IMR-90 (cell line): ENCODE data around the gene WNK1. TPM values are rescaled to one million over a fixed set of nuclear protein-coding genes. Genes with fewer than 3 reads are reported as not detected.

ENCODE experiments used
- ATAC-seq: fragments of 200-7000 bp; cut with Tn5 transposase; 2 replicates; pipeline ENCODE4 v1.9.1; 2020; ENCODE audit warnings: low read depth, mild to moderate bottlenecking, moderate library complexity
- BruUV-seq: library from RNA; stranded (reverse); fragments of 400-500 nt; replicated peaks from 2 replicates; lab custom pipeline; 2021; lab: Mats Ljungman, UMichigan
- CTCF ChIA-PET: fragments of 300-600 bp; formaldehyde crosslinking; extraction: SDS; loops from one replicate; lab custom pipeline; 2021; ENCODE audit warnings: antibody characterized with exemption; lab: Yijun Ruan, JAX
- POLR2A ChIA-PET: fragments of 300-600 bp; sonication (Branson Sonifier 250); formaldehyde crosslinking; loops from one replicate; lab custom pipeline; 2022; ENCODE audit warnings: antibody characterized with exemption; ENCODE audit not compliant: unreplicated experiment; lab: Charles Lee
- DNase-seq: peaks from one replicate; pipeline ENCODE4 v3.0.0; 2013
- H2AFZ ChIP-seq: replicated peaks from 2 replicates; pipeline ENCODE3; 2013; ENCODE audit warnings: low read length, mild to moderate bottlenecking; ENCODE audit not compliant: poor library complexity
- H2AK5ac ChIP-seq: 2 replicates; pipeline ENCODE4 v1.6.1; 2013; ENCODE audit warnings: low read depth, low read length, inconsistent platforms
- H2AK9ac ChIP-seq: replicated peaks from 2 replicates; pipeline ENCODE3; 2013; ENCODE audit warnings: mild to moderate bottlenecking, low read depth, low read length, moderate library complexity; ENCODE audit not compliant: poor library complexity
- H2BK120ac ChIP-seq: 2 replicates; pipeline ENCODE4 v1.6.1; 2013; ENCODE audit warnings: low read depth, low read length, inconsistent platforms
- H2BK15ac ChIP-seq: 3 replicates; pipeline ENCODE4 v1.6.1; 2013; ENCODE audit warnings: low read depth, low read length, inconsistent platforms
- H2BK20ac ChIP-seq: 2 replicates; pipeline ENCODE4 v1.6.1; 2013; ENCODE audit warnings: low read depth, mild to moderate bottlenecking, inconsistent platforms, low read length, moderate library complexity
- H2BK5ac ChIP-seq: 2 replicates; pipeline ENCODE4 v1.6.1; 2013; ENCODE audit warnings: mild to moderate bottlenecking, low read depth, low read length, inconsistent platforms; ENCODE audit not compliant: poor library complexity, severe bottlenecking
- H3K14ac ChIP-seq: replicated peaks from 2 replicates; pipeline ENCODE4 v1.6.1; 2013; ENCODE audit warnings: low read depth, low read length, inconsistent platforms
- H3K18ac ChIP-seq: 2 replicates; pipeline ENCODE4 v1.6.1; 2013; ENCODE audit warnings: low read depth, low read length, control low read depth
- H3K23ac ChIP-seq: 2 replicates; pipeline ENCODE4 v1.6.1; 2013; ENCODE audit warnings: low read depth, low read length, inconsistent platforms
- H3K27ac ChIP-seq: 2 replicates; pipeline ENCODE4 v1.5.1; 2013; ENCODE audit warnings: mild to moderate bottlenecking, control low read depth, low read length; ENCODE audit not compliant: insufficient read depth
- H3K27me3 ChIP-seq: 2 replicates; pipeline ENCODE4 v1.6.1; 2013; ENCODE audit warnings: low read length; ENCODE audit not compliant: control insufficient read depth, insufficient read depth
- H3K36me3 ChIP-seq: 2 replicates; pipeline ENCODE4 v1.6.1; 2013; ENCODE audit warnings: low read length, mixed read lengths; ENCODE audit not compliant: control insufficient read depth, insufficient read depth
- H3K4ac ChIP-seq: 2 replicates; pipeline ENCODE4 v1.6.1; 2013; ENCODE audit warnings: low read depth, low read length, inconsistent platforms
- H3K4me1 ChIP-seq: 2 replicates; pipeline ENCODE4 v1.6.1; 2013; ENCODE audit warnings: low read length, mixed read lengths; ENCODE audit not compliant: control insufficient read depth, insufficient read depth
- H3K4me2 ChIP-seq: 2 replicates; pipeline ENCODE4 v1.6.1; 2013; ENCODE audit warnings: low read depth, mild to moderate bottlenecking, control low read depth, low read length, moderate library complexity
- H3K4me3 ChIP-seq: 2 replicates; pipeline ENCODE4 v1.5.1; 2013; ENCODE audit warnings: low read depth, mild to moderate bottlenecking, control low read depth, low read length, moderate library complexity; ENCODE audit not compliant: insufficient read depth
- H3K56ac ChIP-seq: 2 replicates; pipeline ENCODE4 v1.6.1; 2013; ENCODE audit warnings: low read length, inconsistent platforms; ENCODE audit not compliant: insufficient read depth; ENCODE audit errors: extremely low read depth
- H3K79me1 ChIP-seq, 2 experiments: 2 replicates each; pipeline ENCODE4 v1.6.1; 2013; ENCODE audit warnings: low read length in 2 of 2, inconsistent platforms in 1 of 2, low read depth in 1 of 2
- H3K9ac ChIP-seq: 2 replicates; pipeline ENCODE4 v1.6.1; 2013; ENCODE audit warnings: low read depth, low read length, control low read depth
- H3K9me1 ChIP-seq: 2 replicates; pipeline ENCODE4 v1.6.1; 2013; ENCODE audit warnings: low read length, inconsistent platforms; ENCODE audit not compliant: insufficient read depth
- H3K9me3 ChIP-seq: 2 replicates; pipeline ENCODE4 v1.6.1; 2013; ENCODE audit warnings: low read length; ENCODE audit not compliant: control insufficient read depth, insufficient read depth
- H4K20me1 ChIP-seq: 2 replicates; pipeline ENCODE4 v1.6.1; 2013; ENCODE audit warnings: low read length, inconsistent platforms; ENCODE audit not compliant: insufficient read depth
- H4K5ac ChIP-seq: 2 replicates; pipeline ENCODE4 v1.6.1; 2013; ENCODE audit warnings: mild to moderate bottlenecking, low read depth, low read length, control low read depth
- H4K8ac ChIP-seq, 2 experiments: 2 replicates each; pipeline ENCODE4 v1.6.1; 2013; ENCODE audit warnings: low read depth in 2 of 2, low read length in 2 of 2, control low read depth in 1 of 2, inconsistent platforms in 1 of 2
- H4K91ac ChIP-seq: 2 replicates; pipeline ENCODE4 v1.6.1; 2013; ENCODE audit warnings: low read depth, low read length, inconsistent platforms; ENCODE audit not compliant: insufficient read depth
- CEBPB ChIP-seq: IDR thresholded peaks from 2 replicates; pipeline ENCODE4 v1.6.1; 2012; ENCODE audit warnings: low read depth, low read length, improper control_type of control experiment
- CHD1 ChIP-seq: IDR thresholded peaks from 2 replicates; pipeline ENCODE4 v1.6.1; 2012; ENCODE audit warnings: low read depth, low read length, improper control_type of control experiment
- FOS ChIP-seq: fragments of 150-350 bp; IDR thresholded peaks from 2 replicates; pipeline ENCODE4 v1.6.1; 2016; ENCODE audit warnings: low read depth, low read length
- MAFK ChIP-seq: IDR thresholded peaks from 2 replicates; pipeline ENCODE4 v1.6.1; 2012; ENCODE audit warnings: low read depth, low read length, improper control_type of control experiment
- MXI1 ChIP-seq: IDR thresholded peaks from 2 replicates; pipeline ENCODE4 v1.6.1; 2012; ENCODE audit warnings: low read depth, mild to moderate bottlenecking, low read length, moderate library complexity, borderline replicate concordance
- WGBS, 2 experiments: methylation state at CpG; one replicate each; pipeline versions ENCODE4 v1.1.5 to v1.1.7; 2013; ENCODE audit warnings: missing lambda C conversion rate in 2 of 2; ENCODE audit not compliant: insufficient read length in 1 of 2; ENCODE audit errors: extremely low coverage in 2 of 2; 5-methylcytosine and 5-hydroxymethylcytosine counted together
- dilution Hi-C: fragments of 300-500 bp; cut with HindIII; formaldehyde crosslinking; loops from one replicate; pipeline ENCODE4 v1.14.3; 2018; ENCODE audit warnings: low sequenced_read_pairs; ENCODE audit not compliant: unreplicated experiment
- in situ Hi-C: fragments of 300-500 bp; cut with MboI; formaldehyde crosslinking; loops from 3 replicates; pipeline ENCODE4 v1.14.3; 2019; ENCODE audit warnings: low sequenced_read_pairs, inconsistent platforms, mixed read lengths
- intact Hi-C: fragments of 100-400 bp; cut with micrococcal nuclease; formaldehyde crosslinking; loops from 2 replicates; pipeline ENCODE4 v1.10.0; 2022
- polyA plus RNA-seq, 3 experiments: library from polyadenylated mRNA; depleted of rRNA; stranded (reverse); fragments of >200 nt; gene quantifications; 2 replicates each; pipeline ENCODE4 v1.2.3, GENCODE V29; 2012; ENCODE audit warnings: low replicate concordance in 1 of 3
- total RNA-seq: library from RNA; depleted of rRNA; stranded (reverse); fragments of >200 nt; gene quantifications from 2 replicates; pipeline ENCODE4 v1.2.3, GENCODE V29; 2012
- TF ChIP-seq, protein P1 (sequence below): fragments of 150-350 bp; IDR thresholded peaks from 2 replicates; pipeline ENCODE4 v1.6.1; 2017; ENCODE audit warnings: mild to moderate bottlenecking, antibody characterized with exemption, low read length, low read depth

The WNK1 gene
- total and polyA plus RNA-seq, 2 of the 4 experiments (the other 2 are of a cell fraction), result 36.9 to 42.8 TPM

- TF ChIP-seq, protein P1, sequence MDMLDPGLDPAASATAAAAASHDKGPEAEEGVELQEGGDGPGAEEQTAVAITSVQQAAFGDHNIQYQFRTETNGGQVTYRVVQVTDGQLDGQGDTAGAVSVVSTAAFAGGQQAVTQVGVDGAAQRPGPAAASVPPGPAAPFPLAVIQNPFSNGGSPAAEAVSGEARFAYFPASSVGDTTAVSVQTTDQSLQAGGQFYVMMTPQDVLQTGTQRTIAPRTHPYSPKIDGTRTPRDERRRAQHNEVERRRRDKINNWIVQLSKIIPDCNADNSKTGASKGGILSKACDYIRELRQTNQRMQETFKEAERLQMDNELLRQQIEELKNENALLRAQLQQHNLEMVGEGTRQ, result no peak
Measured at GRCh38 chr12:912466-913235, 160.3 kb downstream of the WNK1 start (continued).

- H3K4me3 ChIP-seq, result no peak overlapping the region
- no peaks in the 10 kb centered on the region for H3K9me3 ChIP-seq
- no peak overlapping the region for H4K5ac ChIP-seq
- peak overlapping the region; percentile 71 for H2AK9ac ChIP-seq
- peak; percentile 82 for ATAC-seq
- H2BK5ac ChIP-seq, result peak overlapping the region; percentile 17
- no peaks in the 10 kb centered on the region for H3K27me3 ChIP-seq
- peaks cover 5 to 62% of the 10 kb centered on the region in 2 experiments for H3K79me1 ChIP-seq
- H2BK120ac ChIP-seq, result no peak overlapping the region
- H3K23ac ChIP-seq, result peak overlapping the region; percentile 73
- H3K14ac ChIP-seq, result peak overlapping the region; percentile 13
- H3K9me1 ChIP-seq, result peaks cover 7% of the 10 kb centered on the region
- BruUV-seq, result no TSS peak
- peak overlapping the region; percentile 22; the same call in 1 of the 2 replicates for H3K4ac ChIP-seq
- no peak overlapping the region for H2AK5ac ChIP-seq
- intact Hi-C loops, result no loop called here
- dilution Hi-C loops, result no loop called here
- no peak overlapping the region for H2BK15ac ChIP-seq
- H2AFZ ChIP-seq, result no peak overlapping the region
- peak; percentile 91 for DNase-seq
- no peak overlapping the region for H3K18ac ChIP-seq
- ChIA-PET CTCF (no interaction called here), POLR2A (no interaction called here)
- H3K36me3 ChIP-seq, result peaks cover 51% of the 10 kb centered on the region
- H4K91ac ChIP-seq, result no peak overlapping the region
- H4K8ac ChIP-seq, result peak overlapping the region in 1 of 2 experiments; percentile 9; a peak in 1 of 4 replicates
- no peak overlapping the region for H3K9ac ChIP-seq
- H3K4me2 ChIP-seq, result no peak overlapping the region; the same call in 1 of the 2 replicates
- no peak overlapping the region for H2BK20ac ChIP-seq
- no peak overlapping the region for H3K56ac ChIP-seq
- TF ChIP-seq MXI1 (peak; percentile 30; the same call in 1 of the 2 replicates), FOS (peak; percentile 53; the same call in 1 of the 2 replicates), CHD1 (no peak), CEBPB (0 out of 2 replicates have a peak, but pooled peaks have one; percentile 6), MAFK (peak; percentile 98)
- TF ChIP-seq, protein P1, result no peak
- H3K4me1 ChIP-seq, result peaks cover 4% of the 10 kb centered on the region
- H4K20me1 ChIP-seq, result peaks cover 4% of the 10 kb centered on the region
- H3K27ac ChIP-seq, result no peak overlapping the region
- WGBS, 2 experiments, result 80% methylated on average over 1 of the region's 15 CpGs; no CpG with 5 or more reads in 1 of the 2 experiments
- in situ Hi-C loops, result loop anchor here (25.0 kb wide), 1 partner anchor 673 kb away; the partner anchor contains the start of gene FBXL14
Measured at GRCh38 chr12:913919-914698, 161.7 kb downstream of the WNK1 start.
